Fibroblast of mammary gland (primary cell): ENCODE data around the gene STK24.
"Not testable (repeated sequence)": the region's sequence is repeated elsewhere in the genome, so short reads cannot be mapped to it uniquely, and the experiment has no call there.

Experiments used
- DNase-seq: peaks from one replicate; pipeline ENCODE4 v3.0.0-alpha.2; 2010; ENCODE audit warnings: low read depth
- H3K4me3 ChIP-seq: 2 replicates; pipeline ENCODE4 v1.5.1; 2011; ENCODE audit warnings: low read depth, mild to moderate bottlenecking, low read length, moderate library complexity; ENCODE audit not compliant: control insufficient read depth
- TF ChIP-seq, protein P1 (sequence below): conservative IDR thresholded peaks from 2 replicates; pipeline ENCODE4 v1.5.1; 2011; ENCODE audit warnings: low read depth, low read length, inconsistent platforms; ENCODE audit not compliant: control insufficient read depth, insufficient read depth

The STK24 gene

DNA sequence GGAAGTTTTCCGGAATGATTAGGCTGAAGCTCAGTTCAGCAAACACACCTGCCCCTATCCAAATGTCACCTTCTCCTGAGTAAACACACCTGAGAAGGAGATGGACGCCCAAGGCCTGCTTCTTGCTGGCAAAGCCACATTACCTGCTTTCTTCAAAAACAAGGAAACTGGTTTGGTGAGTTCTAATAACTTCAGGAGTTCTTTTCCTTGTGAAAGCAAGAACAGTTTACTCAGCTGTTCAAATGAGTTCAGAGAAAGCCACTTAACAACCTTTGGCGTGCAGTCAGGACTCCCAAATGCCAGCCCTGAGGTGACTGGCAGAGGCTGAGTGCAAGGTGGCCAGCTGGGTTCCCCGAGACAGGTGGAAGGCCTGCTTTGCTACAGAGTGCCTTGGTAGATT is 160.5 kb downstream of the STK24 start:
- H3K4me3 ChIP-seq = no peak overlapping the region
- TF ChIP-seq, protein P1, sequence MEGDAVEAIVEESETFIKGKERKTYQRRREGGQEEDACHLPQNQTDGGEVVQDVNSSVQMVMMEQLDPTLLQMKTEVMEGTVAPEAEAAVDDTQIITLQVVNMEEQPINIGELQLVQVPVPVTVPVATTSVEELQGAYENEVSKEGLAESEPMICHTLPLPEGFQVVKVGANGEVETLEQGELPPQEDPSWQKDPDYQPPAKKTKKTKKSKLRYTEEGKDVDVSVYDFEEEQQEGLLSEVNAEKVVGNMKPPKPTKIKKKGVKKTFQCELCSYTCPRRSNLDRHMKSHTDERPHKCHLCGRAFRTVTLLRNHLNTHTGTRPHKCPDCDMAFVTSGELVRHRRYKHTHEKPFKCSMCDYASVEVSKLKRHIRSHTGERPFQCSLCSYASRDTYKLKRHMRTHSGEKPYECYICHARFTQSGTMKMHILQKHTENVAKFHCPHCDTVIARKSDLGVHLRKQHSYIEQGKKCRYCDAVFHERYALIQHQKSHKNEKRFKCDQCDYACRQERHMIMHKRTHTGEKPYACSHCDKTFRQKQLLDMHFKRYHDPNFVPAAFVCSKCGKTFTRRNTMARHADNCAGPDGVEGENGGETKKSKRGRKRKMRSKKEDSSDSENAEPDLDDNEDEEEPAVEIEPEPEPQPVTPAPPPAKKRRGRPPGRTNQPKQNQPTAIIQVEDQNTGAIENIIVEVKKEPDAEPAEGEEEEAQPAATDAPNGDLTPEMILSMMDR = no peak
- DNase-seq = no peak

DNA sequence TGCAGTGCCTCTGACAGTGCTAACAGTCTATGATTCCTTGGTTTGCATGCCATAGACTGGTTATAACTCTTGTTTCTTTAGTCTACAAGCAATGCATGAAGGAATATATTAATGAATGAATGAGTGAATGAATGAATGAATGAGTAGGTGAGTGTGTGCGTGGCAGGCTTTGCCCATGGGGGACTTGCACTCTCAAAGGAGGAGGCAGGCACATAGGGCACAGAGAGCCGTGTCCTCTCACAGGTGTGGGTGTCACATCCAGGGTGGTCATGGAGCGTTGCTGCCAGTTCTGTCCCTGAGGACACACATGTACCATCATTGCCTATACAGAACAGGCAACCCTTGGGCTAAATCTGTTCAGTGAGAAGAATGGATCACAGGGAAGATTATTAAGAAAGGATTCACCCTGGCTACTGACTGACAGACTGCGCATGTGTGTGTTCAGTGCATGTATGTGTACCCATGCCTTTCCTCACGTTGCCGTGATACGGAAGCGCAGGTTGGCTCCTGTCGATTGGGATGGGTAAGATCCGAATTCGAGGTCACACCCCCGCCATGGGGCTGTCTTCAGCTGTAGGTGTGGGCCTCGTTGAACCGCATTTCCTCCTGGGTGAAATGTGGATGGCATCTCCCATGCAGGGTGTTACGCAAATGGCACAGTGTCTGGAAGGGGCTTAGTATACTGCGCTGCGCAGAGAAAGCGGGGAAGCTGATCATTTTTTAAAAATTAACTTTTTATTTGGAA is 161.4 kb downstream of the STK24 start:
- TF ChIP-seq, protein P1 = no peak
- no peak overlapping the region for H3K4me3 ChIP-seq
- no peak for DNase-seq

DNA sequence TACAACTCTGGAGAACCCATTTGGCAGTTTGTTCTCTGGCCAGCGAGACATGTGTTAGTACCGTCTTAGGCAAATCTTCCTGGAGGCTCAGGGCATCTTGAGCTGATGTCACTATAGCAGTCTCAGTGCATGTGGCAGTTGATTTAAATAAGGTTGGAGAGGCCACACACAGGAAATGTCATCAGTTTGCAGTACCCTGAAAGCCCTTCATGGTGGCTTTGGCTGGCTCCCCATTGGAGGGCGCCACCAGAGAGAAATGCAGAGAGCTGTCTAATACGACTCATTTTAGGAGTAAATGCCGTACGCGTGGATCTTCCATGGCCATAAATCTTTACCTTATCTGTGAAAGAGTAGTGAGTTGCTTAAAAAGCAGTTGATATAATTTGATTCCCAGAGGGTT is 163.1 kb downstream of the STK24 start:
- TF ChIP-seq, protein P1 = no peak
- H3K4me3 ChIP-seq = no peak overlapping the region
- DNase-seq = no peak

DNA sequence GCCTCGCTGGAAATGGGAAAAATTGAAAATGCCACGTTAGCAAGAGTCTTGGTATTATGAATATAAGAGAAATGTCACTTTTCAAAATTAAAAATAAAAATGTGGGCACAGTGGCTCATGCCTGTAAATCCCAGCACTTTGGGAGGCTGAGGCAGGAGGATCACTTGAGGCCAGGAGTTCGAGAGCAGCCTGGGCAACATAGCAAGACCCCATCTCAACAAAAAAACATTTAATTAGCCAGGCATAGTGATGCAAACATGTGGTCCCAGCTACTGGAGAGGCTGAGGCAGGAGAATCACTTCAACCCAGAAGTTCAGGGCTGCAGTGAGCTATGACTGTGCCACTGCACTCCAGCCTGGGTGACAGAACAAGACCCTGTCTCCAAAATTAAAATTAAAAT is 163.6 kb downstream of the STK24 start:
- H3K4me3 ChIP-seq, DNase-seq: not testable (repeated sequence)

DNA sequence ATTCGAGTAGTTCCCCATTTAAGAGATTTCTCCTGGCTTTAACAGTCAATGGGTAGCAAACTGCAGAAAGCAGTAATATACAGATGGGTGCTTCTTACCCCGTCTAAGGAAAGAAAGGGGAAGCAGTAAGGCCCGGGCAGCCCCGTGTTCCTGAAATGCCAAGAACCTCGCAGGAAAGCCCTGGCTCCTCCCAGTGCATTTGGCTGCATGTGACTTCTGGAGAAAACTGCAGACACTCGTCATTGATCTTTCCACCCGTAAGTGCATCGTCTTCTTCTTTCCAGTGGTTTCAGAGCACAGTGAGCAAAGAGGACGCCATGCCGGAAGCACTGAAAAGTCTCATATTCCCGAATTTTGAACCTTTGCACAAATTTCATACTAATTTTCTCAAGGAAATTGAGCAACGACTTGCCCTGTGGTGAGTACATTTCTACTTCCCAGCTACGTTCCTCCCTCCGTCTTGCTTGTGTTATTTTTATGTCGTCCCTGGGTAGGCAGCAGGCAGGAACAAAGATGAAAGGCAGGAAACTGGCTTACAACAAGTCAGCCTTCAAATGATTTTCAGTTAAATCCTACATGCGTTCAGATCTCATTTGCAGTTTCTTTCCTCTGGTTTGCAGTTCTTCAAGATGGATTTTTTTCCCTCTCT is 165.2 kb downstream of the STK24 start:
- no peak for DNase-seq
- H3K4me3 ChIP-seq = no peak overlapping the region
- TF ChIP-seq, protein P1 = no peak

DNA sequence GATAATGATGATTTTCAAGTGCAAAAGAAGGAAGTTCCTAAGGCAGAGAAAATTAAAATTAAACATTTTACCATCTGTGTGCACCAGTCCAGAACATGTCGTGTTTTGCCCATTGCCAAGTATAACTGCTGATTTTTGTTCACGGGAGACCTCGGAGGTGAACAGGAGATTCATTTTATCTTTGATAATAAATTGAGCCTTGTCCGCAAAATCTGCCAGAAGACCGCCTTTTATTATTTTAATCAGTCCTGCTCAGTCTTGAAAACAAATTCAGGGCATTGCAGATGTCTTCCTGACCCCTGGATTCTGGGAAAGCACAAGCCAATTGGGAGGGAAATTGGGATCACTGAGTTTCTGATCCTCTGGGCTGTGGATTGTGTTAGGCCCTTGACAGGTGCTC is 165.9 kb downstream of the STK24 start:
- DNase-seq = no peak
- TF ChIP-seq, protein P1 = no peak
- no peak overlapping the region for H3K4me3 ChIP-seq

DNA sequence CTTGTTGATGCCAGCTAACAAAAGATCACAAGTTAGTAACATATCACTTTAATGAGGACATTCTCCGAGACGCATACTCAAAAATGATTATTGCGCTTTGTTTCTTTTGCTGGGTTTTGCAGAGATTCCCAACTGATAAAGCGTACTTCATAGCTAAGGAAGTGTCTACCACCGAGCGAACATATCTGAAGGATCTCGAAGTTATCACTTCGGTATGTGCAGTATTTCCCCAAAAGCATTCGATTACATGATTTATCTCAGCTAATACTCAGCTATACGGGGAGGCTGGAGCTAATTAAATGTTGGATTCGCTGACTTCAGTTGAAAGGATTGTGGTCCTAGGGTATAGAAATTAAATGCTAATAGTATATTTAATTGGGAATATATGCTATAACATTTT is 166.3 kb downstream of the STK24 start:
- TF ChIP-seq, protein P1 = no peak
- no peak overlapping the region for H3K4me3 ChIP-seq
- no peak for DNase-seq
